Nephron progenitor cell (in vitro differentiated cells): ENCODE results near the gene PIP5K1B.

ENCODE experiments used
- DNase-seq: peaks from one replicate; pipeline ENCODE4 v3.0.0; 2021
- H3K27ac Mint-ChIP-seq: 2 replicates; pipeline ENCODE4 v1.8.0; 2021; ENCODE audit warnings: mild to moderate bottlenecking, moderate library complexity, mixed read lengths
- H3K27me3 Mint-ChIP-seq: 2 replicates; pipeline ENCODE4 v1.8.0; 2021; ENCODE audit warnings: mild to moderate bottlenecking, low read depth, mixed read lengths; ENCODE audit not compliant: poor library complexity
- H3K36me3 Mint-ChIP-seq: 2 replicates; pipeline ENCODE4 v1.8.0; 2021; ENCODE audit warnings: low read depth, mixed read lengths
- H3K4me1 Mint-ChIP-seq: 2 replicates; pipeline ENCODE4 v1.8.0; 2021; ENCODE audit warnings: mixed read lengths
- H3K4me3 Mint-ChIP-seq: 2 replicates; pipeline ENCODE4 v1.8.0; 2021; ENCODE audit warnings: mild to moderate bottlenecking, moderate library complexity, mixed read lengths
- H3K9me3 Mint-ChIP-seq: 2 replicates; pipeline ENCODE4 v1.8.0; 2021; ENCODE audit warnings: mild to moderate bottlenecking, moderate library complexity, mixed read lengths
- CTCF ChIP-seq: fragments of 200-600 bp; sonication (generic); IDR thresholded peaks from 2 replicates; pipeline ENCODE4 v1.5.0; 2021; ENCODE audit warnings: antibody characterized with exemption

PIP5K1B gene

GRCh38 chr9:68836788-68837187 is 131.7 kb downstream of the PIP5K1B start:
- no peak for DNase-seq
- Mint-ChIP-seq H3K9me3 (no peaks in the 10 kb centered on the region), H3K27me3 (peaks cover 3% of the 10 kb centered on the region), H3K4me1 (no peaks in the 10 kb centered on the region), H3K36me3 (no peaks in the 10 kb centered on the region), H3K4me3 (no peak overlapping the region), H3K27ac (no peak overlapping the region)
- TF ChIP-seq CTCF = no peak

GRCh38 chr9:68838245-68838644 is 133.2 kb downstream of the PIP5K1B start:
- Mint-ChIP-seq H3K9me3 (no peaks in the 10 kb centered on the region), H3K4me1 (no peaks in the 10 kb centered on the region), H3K36me3 (no peaks in the 10 kb centered on the region), H3K27ac (no peak overlapping the region), H3K27me3 (peaks cover 3% of the 10 kb centered on the region), H3K4me3 (no peak overlapping the region)
- no peak for DNase-seq
- TF ChIP-seq CTCF = no peak

- no peak overlapping the region for H3K4me3 Mint-ChIP-seq
- H3K27ac Mint-ChIP-seq = no peak overlapping the region
- H3K9me3 Mint-ChIP-seq = no peaks in the 10 kb centered on the region
- no peak for TF ChIP-seq CTCF
- peaks cover 4% of the 10 kb centered on the region for H3K4me1 Mint-ChIP-seq
- no peak for DNase-seq
- H3K36me3 Mint-ChIP-seq = no peaks in the 10 kb centered on the region
- H3K27me3 Mint-ChIP-seq = peaks cover 2% of the 10 kb centered on the region
Observed at GRCh38 chr9:68841276-68842052, 136.4 kb downstream of the PIP5K1B start.

GRCh38 chr9:68842568-68842967 is 137.5 kb downstream of the PIP5K1B start:
- no peak overlapping the region for H3K4me3 Mint-ChIP-seq
- no peak overlapping the region for H3K27ac Mint-ChIP-seq
- H3K27me3 Mint-ChIP-seq = peaks cover 2% of the 10 kb centered on the region
- no peak for TF ChIP-seq CTCF
- H3K9me3 Mint-ChIP-seq = no peaks in the 10 kb centered on the region
- no peak for DNase-seq
- peaks cover 4% of the 10 kb centered on the region for H3K4me1 Mint-ChIP-seq
- H3K36me3 Mint-ChIP-seq = no peaks in the 10 kb centered on the region

GRCh38 chr9:68843239-68843638 is 138.2 kb downstream of the PIP5K1B start:
- peaks cover 4% of the 10 kb centered on the region for H3K4me1 Mint-ChIP-seq
- no peak overlapping the region for H3K4me3 Mint-ChIP-seq
- H3K36me3 Mint-ChIP-seq = no peaks in the 10 kb centered on the region
- no peaks in the 10 kb centered on the region for H3K9me3 Mint-ChIP-seq
- no peak overlapping the region for H3K27ac Mint-ChIP-seq
- peaks cover 2% of the 10 kb centered on the region for H3K27me3 Mint-ChIP-seq
- DNase-seq = no peak
- no peak for TF ChIP-seq CTCF

GRCh38 chr9:68844157-68844556 is 139.1 kb downstream of the PIP5K1B start:
- Mint-ChIP-seq H3K4me3 (no peak overlapping the region), H3K9me3 (no peaks in the 10 kb centered on the region), H3K36me3 (no peaks in the 10 kb centered on the region), H3K27ac (no peak overlapping the region), H3K27me3 (peaks cover 2% of the 10 kb centered on the region), H3K4me1 (peaks cover 4% of the 10 kb centered on the region)
- DNase-seq = no peak
- no peak for TF ChIP-seq CTCF
